Adrenal gland (tissue), 12 donors: ENCODE results near the gene SCAF8. TPM values are rescaled to one million over a fixed set of nuclear protein-coding genes. Genes with fewer than 3 reads are reported as not detected.

ENCODE experiments used
- DNase-seq, 7 donors: peaks; one replicate each; pipeline ENCODE4 v3.0.0-alpha.2; 2019 to 2020
- H3K27ac ChIP-seq, 5 donors: fragments of 200-600 bp; sonication (generic) in 4 of 5; 1 replicate in 3 of 5; 2 replicates in 2 of 5; pipeline versions ENCODE4 v1.5.1 to v1.8.0; 2016 to 2020; ENCODE audit warnings: mild to moderate bottlenecking in 1 of 5
- H3K27me3 ChIP-seq: fragments of 200-600 bp; 2 replicates; pipeline ENCODE4 v1.8.0; 2021
- H3K36me3 ChIP-seq, 2 donors: fragments of 200-600 bp; replicated peaks in 1 of 2; 1 replicate in 1 of 2; 2 replicates in 1 of 2; pipeline versions ENCODE4 v1.5.1 to v1.8.0; 2018 to 2022
- H3K4me1 ChIP-seq, 2 donors: fragments of 200-600 bp; replicated peaks in 1 of 2; 1 replicate in 1 of 2; 2 replicates in 1 of 2; pipeline versions ENCODE4 v1.5.1 to v1.8.0; 2018 to 2021
- H3K4me3 ChIP-seq, 4 donors: fragments of 200-600 bp; sonication (generic) in 3 of 4; one replicate each; pipeline ENCODE4 v1.5.1; 2016 to 2018
- H3K9me3 ChIP-seq, 3 donors: fragments of 200-600 bp; sonication (generic) in 1 of 3; replicated peaks in 1 of 3; 1 replicate in 2 of 3; 2 replicates in 1 of 3; pipeline versions ENCODE4 v1.5.1 to v1.8.0; 2016 to 2021
- CTCF ChIP-seq, 6 experiments: fragments of 450-650 bp in 4 of 6; fragments of 200-600 bp in 2 of 6; sonication (generic) in 1 of 6; IDR thresholded peaks; 1 replicate in 5 of 6; 2 replicates in 1 of 6; pipeline versions ENCODE4 v1.5.1 to v1.8.0; 2016 to 2021; ENCODE audit warnings: antibody characterized with exemption in 6 of 6, mild to moderate bottlenecking in 2 of 6, moderate library complexity in 1 of 6
- POLR2A ChIP-seq, 2 donors: fragments of 450-650 bp; IDR thresholded peaks; one replicate each; pipeline ENCODE4 v1.6.1; 2017; ENCODE audit warnings: antibody characterized with exemption in 2 of 2, mild to moderate bottlenecking in 2 of 2, moderate library complexity in 1 of 2
- WGBS, 4 donors: extraction: QIAGEN DNeasy Blood & Tissue Kit in 2 of 4; methylation state at CpG; one replicate each; pipeline versions ENCODE4 v1.1.5 to v1.1.7; 2013 to 2017; 5-methylcytosine and 5-hydroxymethylcytosine counted together
- intact Hi-C, 2 donors: fragments of 100-400 bp; cut with DNase I; formaldehyde crosslinking; loops; one replicate each; pipeline versions ENCODE4 v1.14.1 to v1.15.0; 2022 to 2023
- polyA plus RNA-seq, 3 donors: library from polyadenylated mRNA; stranded (reverse); fragments of 200-250 nt in 2 of 3; fragments of 350-450 nt in 1 of 3; fragmentation: Illumina TruSeq in 1 of 3; extraction: RNeasy Lipid Tissue Mini Kit (QIAGEN cat#74804) in 1 of 3; gene quantifications; one replicate each; pipeline ENCODE4 v1.2.3, GENCODE V29; 2013 to 2014
- total RNA-seq, 9 donors: library from RNA; depleted of rRNA in 4 of 9; stranded (reverse); fragments of >200 nt in 4 of 9; fragments of 120-200 nt in 1 of 9; fragmentation: NEBNext Ultra II Directional in 1 of 9; extraction: Animal tissue kit (Norgen Biotek cat#: 25700) in 1 of 9; gene quantifications; one replicate each; pipeline versions ENCODE4 v1.1.0 to v1.2.4, GENCODE V29; 2013 to 2023
- donor health status: healthy with polysubstance abuse.
- donor health status: Bipolar disorder and iron deficiency.
- donor health status: DM: yes; HTN: yes; CAD: no.
- donor health status: DM: no; HTN: no; CAD: no.
- donor health status: DM: no; HTN: no; CAD: no.
- donor health status: DM: yes; HTN: yes; CAD: no.

Gene SCAF8
- total and polyA plus RNA-seq, 12 donors, result 13.9 to 41.5 (median 34.8) TPM

- WGBS, 4 donors, result 0 to 2% (median 1%) methylated on average over 10 to 71 of the region's 71 CpGs
- Histone ChIP-seq H3K4me1 (peaks cover 18 to 50% of the 10 kb centered on the region in 2 donors), H3K27me3 (no peaks in the 10 kb centered on the region), H3K9me3 (no peaks in the 10 kb centered on the region), H3K27ac (peak overlapping the region; percentile 96 to 100 (median 99)), H3K36me3 (no peaks in the 10 kb centered on the region), H3K4me3 (peak overlapping the region; percentile 40 to 100 (median 92))
- intact Hi-C loops, result loop anchor here (2.0 to 10.0 kb wide), 2 partner anchors 71 kb away; no protein-coding TSS in a partner anchor
- TF ChIP-seq CTCF (IDR thresholded peaks at IDR 0.05) (peak in 4 of 6 experiments; percentile 8 to 47 (median 31)), POLR2A (IDR thresholded peaks at IDR 0.05) (peak; percentile 77 to 92)
- DNase-seq, result peak; percentile 97 to 99 (median 99)
Observed at GRCh38 chr6:154733626-154734382, 588 bp downstream of the SCAF8 start.

- intact Hi-C loops, result loop anchor here in 1 of 2 donors (10.0 kb wide), 1 partner anchor 68 kb away; no protein-coding TSS in a partner anchor
- 70 to 74% (median 71%) methylated on average over 4 of the region's 4 CpGs for WGBS, 4 donors
- Histone ChIP-seq H3K9me3 (no peaks in the 10 kb centered on the region), H3K36me3 (no peaks in the 10 kb centered on the region), H3K4me1 (peaks cover 24 to 77% of the 10 kb centered on the region in 2 donors), H3K27me3 (no peaks in the 10 kb centered on the region), H3K27ac (no peak overlapping the region), H3K4me3 (no peak overlapping the region)
- TF ChIP-seq CTCF (IDR thresholded peaks at IDR 0.05) (no peak), POLR2A (IDR thresholded peaks at IDR 0.05) (no peak)
- DNase-seq, result no peak
Observed at GRCh38 chr6:154736618-154737259, 3.5 kb downstream of the SCAF8 start.

GRCh38 chr6:154737424-154737823 lies 4.2 kb downstream of the SCAF8 start:
- H3K27ac ChIP-seq, result no peak overlapping the region
- no peak for TF ChIP-seq CTCF (IDR thresholded peaks at IDR 0.05)
- TF ChIP-seq POLR2A (IDR thresholded peaks at IDR 0.05), result no peak
- intact Hi-C loops, result loop anchor here in 1 of 2 donors (10.0 kb wide), 1 partner anchor 67 kb away; no protein-coding TSS in a partner anchor
- H3K4me3 ChIP-seq, result no peak overlapping the region
- H3K9me3 ChIP-seq, result no peaks in the 10 kb centered on the region
- peaks cover 29 to 78% of the 10 kb centered on the region in 2 donors for H3K4me1 ChIP-seq
- no peaks in the 10 kb centered on the region for H3K27me3 ChIP-seq
- no peak for DNase-seq
- H3K36me3 ChIP-seq, result no peaks in the 10 kb centered on the region
- 86 to 90% (median 88%) methylated on average over 8 to 9 of the region's 9 CpGs for WGBS, 4 donors

GRCh38 chr6:154738551-154738961 lies 5.3 kb downstream of the SCAF8 start:
- WGBS, 4 donors, result 59 to 64% (median 60%) methylated on average over 3 of the region's 3 CpGs
- intact Hi-C loops, result loop anchor here in 1 of 2 donors (10.0 kb wide), 1 partner anchor 66 kb away; no protein-coding TSS in a partner anchor

More at GRCh38 chr6:154738551-154738961, 5.3 kb downstream of the SCAF8 start:
- Histone ChIP-seq H3K27ac (no peak overlapping the region), H3K4me1 (peaks cover 33 to 87% of the 10 kb centered on the region in 2 donors), H3K4me3 (no peak overlapping the region), H3K9me3 (no peaks in the 10 kb centered on the region), H3K27me3 (no peaks in the 10 kb centered on the region), H3K36me3 (no peaks in the 10 kb centered on the region)
- no peak for DNase-seq
- no peak for TF ChIP-seq POLR2A (IDR thresholded peaks at IDR 0.05)
- no peak for TF ChIP-seq CTCF (IDR thresholded peaks at IDR 0.05)
